Activated CD4-positive, alpha-beta memory T cell treated with anti-CD3 and anti-CD28 coated beads for 36 hours (primary cell): ENCODE measurements around the gene CLK2. TPM values are rescaled to one million over a fixed set of nuclear protein-coding genes. Genes with fewer than 3 reads are reported as not detected.

Experiments
- CTCF ChIA-PET: fragments of 350-600 bp; sonication (Branson Sonifier 250); formaldehyde crosslinking; loops from one replicate; lab custom pipeline; 2021; ENCODE audit warnings: antibody characterized with exemption, inconsistent platforms; lab: Charles Lee
- POLR2A ChIA-PET: fragments of 350-600 bp; sonication (Branson Sonifier 250); formaldehyde crosslinking; loops from one replicate; lab custom pipeline; 2021; ENCODE audit warnings: antibody characterized with exemption; lab: Charles Lee
- DNase-seq: peaks from one replicate; pipeline ENCODE4 v3.0.0-alpha.2; 2020
- H3K27ac Mint-ChIP-seq: one replicate; pipeline ENCODE4 v1.8.0; 2021; ENCODE audit warnings: mixed read lengths
- H3K27me3 Mint-ChIP-seq: one replicate; pipeline ENCODE4 v1.8.0; 2021; ENCODE audit warnings: mixed read lengths
- H3K36me3 Mint-ChIP-seq: one replicate; pipeline ENCODE4 v1.8.0; 2021; ENCODE audit warnings: mixed read lengths
- H3K4me1 Mint-ChIP-seq: one replicate; pipeline ENCODE4 v1.8.0; 2021; ENCODE audit warnings: low read depth, mixed read lengths
- H3K4me3 Mint-ChIP-seq: one replicate; pipeline ENCODE4 v1.8.0; 2021; ENCODE audit warnings: mild to moderate bottlenecking, mixed read lengths
- H3K9me3 Mint-ChIP-seq: one replicate; pipeline ENCODE4 v1.8.0; 2021; ENCODE audit warnings: mixed read lengths
- intact Hi-C: fragments of 100-400 bp; cut with micrococcal nuclease; formaldehyde crosslinking; loops from one replicate; pipeline ENCODE4 v1.15.1; 2023
- total RNA-seq, 2 experiments: library from RNA; stranded (reverse); gene quantifications; one replicate each; pipeline ENCODE4 v1.2.3, GENCODE V29; 2021

Gene CLK2
- total RNA-seq, 2 experiments from 2014 or later: 62.0 to 68.1 TPM

DNA sequence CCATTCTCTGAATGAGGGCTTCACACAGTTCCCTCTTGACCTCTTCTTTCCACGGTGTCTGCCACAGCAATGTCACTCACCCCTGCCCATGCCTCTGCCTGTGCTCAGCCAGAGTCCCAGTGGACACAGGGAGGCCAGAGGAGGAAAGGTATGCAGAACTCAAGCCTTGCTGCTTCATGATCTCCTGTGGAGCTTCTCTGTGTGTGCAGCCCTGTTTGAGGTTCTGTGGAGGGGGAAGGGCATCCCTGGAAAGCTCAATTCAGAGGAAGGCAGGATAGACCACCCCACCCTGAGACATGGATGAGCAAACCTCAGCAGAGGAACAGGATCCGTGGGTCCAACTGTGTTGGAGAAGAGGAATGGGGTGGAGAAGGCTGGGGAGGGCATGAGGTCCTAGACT, 6.0 kb upstream of the CLK2 start:
- H3K4me1 Mint-ChIP-seq: peaks cover 20% of the 10 kb centered on the region
- ChIA-PET POLR2A (interaction anchor here (1.2 kb wide), 1 partner anchor 18 kb away, joined by 5 read pairs; no protein-coding TSS in a partner anchor), CTCF (interaction anchor here (1.5 to 3.0 kb wide), 3 partner anchors 29 to 44 kb away, joined by 6 to 15 read pairs (median 14); partner anchors contain the start of gene FDPS)
- H3K27me3 Mint-ChIP-seq: no peaks in the 10 kb centered on the region
- no peaks in the 10 kb centered on the region for H3K36me3 Mint-ChIP-seq
- DNase-seq: no peak
- no peaks in the 10 kb centered on the region for H3K9me3 Mint-ChIP-seq
- intact Hi-C loops: loop anchor here (5.0 to 10.0 kb wide), 3 partner anchors 258 to 576 kb away; partner anchors contain the start of genes GON4L and SYT11
- H3K27ac Mint-ChIP-seq: no peak overlapping the region
- H3K4me3 Mint-ChIP-seq: no peak overlapping the region

DNA sequence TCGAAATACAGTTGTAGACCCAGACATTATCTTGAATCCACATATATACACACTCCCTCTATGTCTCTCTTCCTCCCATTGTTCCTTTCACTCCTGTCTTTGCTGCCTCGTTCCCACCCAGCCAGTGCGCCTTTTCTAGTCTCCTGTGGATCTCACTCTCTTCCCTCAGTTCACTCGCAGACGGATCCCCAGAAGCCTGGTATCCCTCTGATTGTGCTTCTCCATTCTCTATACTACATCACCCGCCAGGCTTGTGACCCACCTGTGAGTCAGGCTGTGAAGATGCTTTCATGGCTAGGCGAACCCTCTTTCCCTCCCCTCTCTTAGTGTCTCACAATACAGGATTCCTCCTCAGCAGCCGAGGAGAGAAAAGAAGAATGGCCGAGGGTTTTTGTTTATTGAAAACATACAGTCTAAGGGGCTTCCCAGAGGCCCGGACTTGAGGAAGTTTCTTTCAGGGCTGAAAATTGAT, 5.4 kb upstream of the CLK2 start:
- CTCF ChIA-PET: interaction anchor here (1.5 to 3.0 kb wide), 4 partner anchors 28 to 45 kb away, joined by 5 to 15 read pairs (median 10); partner anchors contain the start of gene FDPS
- POLR2A ChIA-PET: interaction anchor here (1.0 to 1.2 kb wide), 2 partner anchors 17 to 29 kb away, joined by 5 to 6 read pairs; partner anchors contain the start of gene FDPS
- Mint-ChIP-seq H3K9me3 (no peaks in the 10 kb centered on the region), H3K4me1 (peaks cover 22% of the 10 kb centered on the region), H3K27ac (no peak overlapping the region), H3K4me3 (no peak overlapping the region), H3K36me3 (no peaks in the 10 kb centered on the region), H3K27me3 (no peaks in the 10 kb centered on the region)
- intact Hi-C loops: loop anchor here (5.0 to 10.0 kb wide), 3 partner anchors 259 to 576 kb away; partner anchors contain the start of genes GON4L and SYT11
- no peak for DNase-seq

DNA sequence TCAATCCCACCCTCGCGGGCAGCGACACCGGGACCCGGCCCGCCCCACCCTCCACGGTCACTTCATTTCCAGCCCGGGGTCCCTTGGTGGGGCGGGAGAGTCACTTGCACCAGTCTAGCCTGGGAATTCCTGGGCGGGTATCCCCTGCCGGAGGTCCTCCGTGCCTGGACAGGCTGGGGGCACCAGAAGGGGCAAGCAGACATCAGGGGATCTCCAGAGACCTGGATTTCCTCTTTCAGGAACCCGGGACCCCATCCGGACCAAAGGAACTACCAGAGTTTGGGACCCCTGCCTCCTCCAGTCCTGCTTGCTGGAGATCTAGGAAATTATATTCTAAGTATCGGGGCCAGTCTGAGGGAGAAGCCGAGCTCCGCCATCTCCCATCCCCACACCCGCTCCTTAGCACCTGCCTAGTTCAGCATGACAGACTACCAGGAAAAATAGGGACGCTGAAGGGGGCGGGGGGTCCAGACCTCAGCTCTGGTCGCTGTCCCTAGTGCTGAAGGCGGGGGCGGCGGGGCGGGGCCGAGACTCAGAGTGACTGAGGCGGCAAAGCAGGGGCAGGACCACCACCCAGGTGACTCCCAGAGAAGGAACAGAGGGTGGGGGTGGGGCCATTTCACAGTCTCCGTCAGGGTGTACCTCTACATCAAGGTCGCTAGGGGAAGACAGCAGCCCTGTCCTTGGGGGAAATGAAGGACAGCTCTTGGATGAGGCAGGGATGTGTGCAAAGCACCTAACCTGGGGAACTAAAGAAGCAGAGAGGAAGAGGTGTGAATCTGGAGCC, 4.8 kb upstream of the CLK2 start:
- peak; percentile 89 for DNase-seq
- no peak overlapping the region for H3K27ac Mint-ChIP-seq
- peaks cover 1% of the 10 kb centered on the region for H3K36me3 Mint-ChIP-seq
- peaks cover 26% of the 10 kb centered on the region for H3K4me1 Mint-ChIP-seq
- ChIA-PET POLR2A (interaction anchor here (1.0 to 1.2 kb wide), 2 partner anchors 17 to 30 kb away, joined by 5 to 6 read pairs; partner anchors contain the start of gene FDPS), CTCF (interaction anchor here (1.5 to 3.0 kb wide), 4 partner anchors 27 to 45 kb away, joined by 5 to 15 read pairs (median 10); partner anchors contain the start of gene FDPS)
- H3K27me3 Mint-ChIP-seq: no peaks in the 10 kb centered on the region
- no peaks in the 10 kb centered on the region for H3K9me3 Mint-ChIP-seq
- peak overlapping the region; percentile 65 for H3K4me3 Mint-ChIP-seq
- intact Hi-C loops: loop anchor here (1.0 to 10.0 kb wide), 6 partner anchors 16 to 577 kb away; partner anchors contain the start of genes FDPS, GON4L, SCAMP3 and SYT11

DNA sequence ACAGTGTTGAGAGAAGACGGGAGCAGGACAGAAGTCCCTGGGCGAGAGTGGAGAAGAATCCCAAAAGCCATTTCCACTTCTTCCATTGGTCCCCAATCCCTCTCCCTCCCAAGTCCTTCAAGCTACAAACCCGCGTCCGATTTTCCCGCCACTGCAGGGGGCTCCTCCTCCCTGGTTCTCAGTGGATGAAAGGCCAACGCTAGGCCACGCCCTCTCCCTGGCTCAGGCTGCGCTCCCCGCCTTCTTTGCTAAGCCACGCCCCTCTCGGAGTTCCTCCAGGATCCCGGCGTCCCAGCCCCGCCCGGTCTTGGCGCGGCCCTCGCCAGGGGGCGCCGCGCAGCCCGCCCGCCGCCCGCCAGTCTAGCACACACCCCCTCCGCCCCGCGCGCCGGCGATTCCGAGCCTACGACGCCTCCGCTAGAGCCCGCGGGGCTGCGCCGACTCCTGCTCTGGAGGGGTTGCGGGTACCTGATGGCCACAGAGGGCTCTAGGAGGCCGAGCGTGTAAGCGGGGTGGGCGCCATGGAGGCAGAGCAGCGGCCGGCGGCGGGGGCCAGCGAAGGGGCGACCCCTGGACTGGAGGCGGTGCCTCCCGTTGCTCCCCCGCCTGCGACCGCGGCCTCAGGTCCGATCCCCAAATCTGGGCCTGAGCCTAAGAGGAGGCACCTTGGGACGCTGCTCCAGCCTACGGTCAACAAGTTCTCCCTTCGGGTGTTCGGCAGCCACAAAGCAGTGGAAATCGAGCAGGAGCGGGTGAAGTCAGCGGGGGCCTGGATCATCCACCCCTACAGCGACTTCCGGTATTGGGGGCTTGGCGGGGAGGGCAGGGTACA, 4.0 kb upstream of the CLK2 start, which contains the start of gene HCN3:
Gene HCN3, plus strand, starts transcription at position 394 of the 832 bp plus-strand sequence. Its CDS starts 128 bp downstream, at position 522.
- ChIA-PET CTCF (interaction anchor here (0.7 to 3.0 kb wide), 8 partner anchors 16 to 46 kb away, joined by 3 to 19 read pairs (median 8); partner anchors contain the start of genes FDPS and RUSC1), POLR2A (interaction anchor here (1.0 to 1.6 kb wide), 2 partner anchors 31 to 43 kb away, joined by 3 to 6 read pairs; partner anchors contain the start of genes FDPS and RUSC1)
- Mint-ChIP-seq H3K4me1 (peaks cover 32% of the 10 kb centered on the region), H3K36me3 (peaks cover 5% of the 10 kb centered on the region), H3K9me3 (no peaks in the 10 kb centered on the region), H3K4me3 (peak within 1 kb of the TSS; percentile 65), H3K27me3 (no peaks in the 10 kb centered on the region), H3K27ac (peak within 1 kb of the TSS; percentile 61)
- DNase-seq: peak; percentile 96
- intact Hi-C loops: loop anchor here (1.0 to 10.0 kb wide), 6 partner anchors 15 to 578 kb away; partner anchors contain the start of genes FDPS, GON4L, SCAMP3 and SYT11

DNA sequence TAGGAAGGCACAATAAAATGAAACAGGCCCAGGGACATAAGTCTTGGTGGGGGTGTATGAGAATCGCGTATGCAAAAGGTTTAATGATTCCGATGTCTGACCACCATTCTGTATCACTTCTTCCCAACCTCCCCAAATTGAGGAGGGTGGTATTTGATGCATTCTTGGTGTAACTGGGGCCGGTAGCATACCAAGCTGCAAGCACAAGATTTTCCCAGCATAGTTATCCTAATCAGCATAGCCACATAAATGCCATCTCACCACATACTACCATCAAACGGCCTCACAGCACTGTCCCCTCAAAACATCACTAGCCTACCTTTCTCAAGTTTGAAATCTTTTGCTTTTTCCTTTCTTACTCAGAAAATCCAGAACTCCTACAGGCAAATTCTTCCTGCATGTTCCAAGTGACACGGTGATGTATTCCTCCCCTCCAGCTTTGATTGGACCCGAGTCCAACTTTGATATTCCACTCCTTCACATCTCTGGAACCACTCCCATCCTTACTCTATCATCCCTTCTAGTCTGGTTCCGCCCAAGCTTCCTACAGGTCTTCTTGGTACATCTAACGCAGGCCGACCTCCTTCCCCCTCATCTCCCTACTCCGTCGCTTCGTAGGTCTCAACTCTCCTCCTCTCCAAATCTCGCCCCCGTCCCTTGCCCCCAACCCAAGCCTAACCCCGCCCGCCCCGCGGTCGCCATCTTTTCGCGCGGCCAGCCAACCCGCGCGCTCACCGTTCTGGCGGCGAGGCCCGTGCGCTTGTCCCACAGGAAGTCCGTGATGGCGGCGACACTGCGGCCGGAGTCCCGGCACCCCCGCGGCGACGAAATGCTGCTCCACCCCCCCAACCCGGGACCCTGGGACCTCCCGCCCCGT, 600 bp downstream of the CLK2 start:
- DNase-seq: no peak
- peak overlapping the region; percentile 88 for H3K4me3 Mint-ChIP-seq
- intact Hi-C loops: loop anchor here (1.0 to 10.0 kb wide), 4 partner anchors 10 to 582 kb away; partner anchors contain the start of genes GON4L, SCAMP3 and SYT11
- H3K27me3 Mint-ChIP-seq: no peaks in the 10 kb centered on the region
- H3K27ac Mint-ChIP-seq: peak overlapping the region; percentile 85
- peaks cover 36% of the 10 kb centered on the region for H3K36me3 Mint-ChIP-seq
- CTCF ChIA-PET: interaction anchor here (0.6 to 4.4 kb wide), 7 partner anchors 8 to 50 kb away, joined by 3 to 39 read pairs (median 6); partner anchors contain the start of genes FDPS and SCAMP3
- H3K4me1 Mint-ChIP-seq: peaks cover 43% of the 10 kb centered on the region
- no peaks in the 10 kb centered on the region for H3K9me3 Mint-ChIP-seq
- POLR2A ChIA-PET: interaction anchor here (0.6 to 2.5 kb wide), 10 partner anchors 9 to 584 kb away, joined by 3 to 14 read pairs (median 4); partner anchors contain the start of genes FDPS, GON4L and SCAMP3

DNA sequence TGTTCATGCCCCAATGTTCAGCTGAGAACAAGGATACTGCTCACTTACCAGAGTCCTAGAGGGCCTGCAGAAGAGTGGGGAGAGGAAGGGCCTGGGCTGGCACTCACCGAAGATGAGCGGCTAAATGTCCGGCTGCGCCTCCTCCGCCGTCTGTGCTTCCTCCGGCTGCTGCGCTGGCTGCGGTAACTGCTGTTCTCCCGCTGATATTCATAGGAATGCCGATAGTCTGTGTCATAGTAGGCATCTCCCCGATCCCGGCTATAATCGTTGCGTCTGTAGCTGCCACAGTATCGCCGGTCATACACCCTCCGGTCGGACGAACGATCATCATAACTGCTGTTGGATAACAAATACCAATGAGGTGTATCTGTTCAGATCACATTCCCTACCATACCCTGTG, 3.9 kb downstream of the CLK2 start:
- CTCF ChIA-PET: no interaction called here
- Mint-ChIP-seq H3K27ac (no peak overlapping the region), H3K36me3 (peaks cover 64% of the 10 kb centered on the region), H3K9me3 (no peaks in the 10 kb centered on the region), H3K4me3 (no peak overlapping the region), H3K4me1 (peaks cover 29% of the 10 kb centered on the region), H3K27me3 (no peaks in the 10 kb centered on the region)
- no peak for DNase-seq
- POLR2A ChIA-PET: no interaction called here
- intact Hi-C loops: no loop called here

DNA sequence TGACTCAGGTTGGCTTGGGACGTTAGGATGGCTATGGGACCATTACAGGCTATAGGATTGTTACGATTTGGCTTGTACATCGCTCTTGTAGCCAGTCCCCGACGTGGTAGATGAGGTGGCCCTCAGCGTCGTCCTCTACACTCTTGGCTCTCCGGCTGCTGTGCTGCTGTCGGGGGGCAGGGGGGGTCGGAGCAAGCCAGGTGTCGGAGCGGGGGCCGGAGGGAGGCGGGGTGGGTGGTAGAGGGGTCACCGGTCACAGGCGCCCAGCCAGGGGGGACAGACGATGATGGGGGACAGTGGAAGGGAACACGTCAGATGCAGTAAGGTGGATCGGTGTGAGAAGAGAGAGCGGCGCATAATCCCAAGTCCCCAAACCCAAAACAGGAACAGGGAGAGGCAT, 4.7 kb downstream of the CLK2 start:
- ChIA-PET CTCF (interaction anchor here (0.9 kb wide), 1 partner anchor 55 kb away, joined by 3 read pairs; no protein-coding TSS in a partner anchor), POLR2A (no interaction called here)
- H3K27me3 Mint-ChIP-seq: no peaks in the 10 kb centered on the region
- peaks cover 68% of the 10 kb centered on the region for H3K36me3 Mint-ChIP-seq
- H3K9me3 Mint-ChIP-seq: no peaks in the 10 kb centered on the region
- DNase-seq: no peak
- no peak overlapping the region for H3K4me3 Mint-ChIP-seq
- intact Hi-C loops: no loop called here
- H3K4me1 Mint-ChIP-seq: peaks cover 25% of the 10 kb centered on the region
- H3K27ac Mint-ChIP-seq: no peak overlapping the region

DNA sequence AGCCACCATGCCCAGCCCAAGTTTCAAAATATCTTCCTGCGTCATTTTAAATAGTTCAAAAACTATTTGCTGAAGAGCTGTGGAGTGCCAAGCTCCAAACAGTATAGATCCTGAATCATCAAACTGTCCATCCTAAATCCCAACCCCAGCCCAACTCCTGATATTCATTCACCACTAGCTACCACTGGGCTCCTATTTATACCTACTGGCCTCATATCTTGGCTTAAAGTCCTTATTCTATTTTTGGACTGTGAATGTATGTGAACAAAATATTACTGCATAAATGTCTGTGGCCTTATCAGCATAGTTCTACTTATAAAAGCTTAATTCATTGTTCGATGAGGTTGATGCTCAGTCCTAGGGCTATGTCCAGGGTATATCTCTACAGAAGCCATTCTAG, 5.9 kb downstream of the CLK2 start:
- no peak overlapping the region for H3K4me3 Mint-ChIP-seq
- H3K27ac Mint-ChIP-seq: no peak overlapping the region
- intact Hi-C loops: no loop called here
- H3K27me3 Mint-ChIP-seq: no peaks in the 10 kb centered on the region
- ChIA-PET POLR2A (interaction anchor here (0.6 kb wide), 1 partner anchor 223 kb away, joined by 3 read pairs; no protein-coding TSS in a partner anchor), CTCF (interaction anchor here (0.7 to 4.3 kb wide), 3 partner anchors 17 to 55 kb away, joined by 3 to 54 read pairs (median 3); partner anchors contain the start of gene FDPS)
- H3K9me3 Mint-ChIP-seq: no peaks in the 10 kb centered on the region
- no peak for DNase-seq
- H3K4me1 Mint-ChIP-seq: peaks cover 23% of the 10 kb centered on the region
- H3K36me3 Mint-ChIP-seq: peaks cover 75% of the 10 kb centered on the region

DNA sequence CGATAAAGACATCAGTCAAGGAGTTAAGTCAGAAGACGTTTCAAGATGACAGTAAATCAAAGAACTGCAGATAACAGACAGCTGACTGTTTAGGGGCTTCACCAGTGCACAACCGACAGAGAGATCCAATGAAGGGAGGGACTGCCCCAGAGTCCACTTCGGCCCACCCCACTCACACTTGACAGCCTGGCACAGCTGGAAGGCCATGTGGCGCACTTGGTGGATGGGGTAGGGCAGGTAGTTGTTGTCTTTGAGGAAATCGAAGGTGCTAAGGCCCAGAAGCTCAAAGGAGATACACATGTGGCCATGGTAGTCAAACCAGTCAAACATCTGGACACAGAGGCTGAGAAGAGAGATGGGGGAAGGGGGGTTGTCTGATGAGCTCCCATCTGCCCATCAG, 6.8 kb downstream of the CLK2 start:
- DNase-seq: no peak
- no peaks in the 10 kb centered on the region for H3K9me3 Mint-ChIP-seq
- H3K4me1 Mint-ChIP-seq: peaks cover 19% of the 10 kb centered on the region
- ChIA-PET POLR2A (interaction anchor here (0.6 kb wide), 1 partner anchor 223 kb away, joined by 3 read pairs; no protein-coding TSS in a partner anchor), CTCF (interaction anchor here (1.3 to 4.3 kb wide), 2 partner anchors 16 to 57 kb away, joined by 5 to 54 read pairs; no protein-coding TSS in a partner anchor)
- no peak overlapping the region for H3K4me3 Mint-ChIP-seq
- peaks cover 80% of the 10 kb centered on the region for H3K36me3 Mint-ChIP-seq
- H3K27ac Mint-ChIP-seq: no peak overlapping the region
- intact Hi-C loops: no loop called here
- no peaks in the 10 kb centered on the region for H3K27me3 Mint-ChIP-seq

DNA sequence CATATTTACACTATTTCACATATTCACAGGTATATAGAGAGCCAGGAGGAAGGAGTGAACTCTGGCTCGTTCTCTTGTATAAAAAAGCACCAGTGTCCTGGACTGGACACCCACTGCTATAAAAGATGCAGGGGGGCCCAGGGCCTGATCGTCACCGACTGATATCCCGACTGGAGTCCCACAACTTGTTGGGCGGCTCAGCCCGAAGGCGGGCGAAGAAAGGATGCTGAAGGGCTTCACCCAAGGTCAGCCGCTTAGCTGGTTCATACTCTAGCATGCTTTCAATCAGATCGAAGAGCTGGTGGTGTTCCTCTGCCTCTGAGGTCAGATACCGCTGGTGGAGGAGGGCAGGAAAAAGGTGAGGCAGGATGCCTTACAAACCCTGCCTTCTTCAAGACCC, 10.2 kb downstream of the CLK2 start:
- no peaks in the 10 kb centered on the region for H3K9me3 Mint-ChIP-seq
- DNase-seq: no peak
- CTCF ChIA-PET: interaction anchor here (0.9 to 1.2 kb wide), 3 partner anchors 12 to 60 kb away, joined by 3 to 14 read pairs (median 6); no protein-coding TSS in a partner anchor
- no peaks in the 10 kb centered on the region for H3K27me3 Mint-ChIP-seq
- POLR2A ChIA-PET: interaction anchor here (1.2 kb wide), 1 partner anchor 10 kb away, joined by 4 read pairs; the partner anchor contains the start of gene CLK2
- peaks cover 24% of the 10 kb centered on the region for H3K4me1 Mint-ChIP-seq
- peaks cover 72% of the 10 kb centered on the region for H3K36me3 Mint-ChIP-seq
- intact Hi-C loops: no loop called here
- H3K4me3 Mint-ChIP-seq: no peak overlapping the region
- peak overlapping the region; percentile 88 for H3K27ac Mint-ChIP-seq
